ENCODE data around the gene HS3ST5.

DNA sequence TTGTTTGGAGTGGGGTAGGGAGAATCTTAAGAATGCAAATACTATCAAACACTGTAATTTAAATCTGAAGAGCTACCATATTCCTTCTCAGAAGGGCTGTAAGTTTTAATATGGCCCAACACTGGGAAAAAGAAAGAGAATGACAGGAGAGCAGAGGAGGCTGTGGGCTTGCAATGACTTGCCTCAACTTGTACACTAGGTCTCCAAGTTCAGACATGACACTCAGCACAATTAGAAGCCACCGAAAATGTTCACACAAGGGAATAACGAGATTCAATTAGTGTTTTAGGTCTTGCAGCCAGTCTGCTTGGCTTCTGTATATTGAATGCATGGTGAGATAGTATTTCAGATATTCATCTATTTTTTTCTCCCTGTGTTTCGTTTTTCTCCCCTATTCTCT lies 89.4 kb downstream of the HS3ST5 start:
- TF ChIP-seq, protein P1, sequence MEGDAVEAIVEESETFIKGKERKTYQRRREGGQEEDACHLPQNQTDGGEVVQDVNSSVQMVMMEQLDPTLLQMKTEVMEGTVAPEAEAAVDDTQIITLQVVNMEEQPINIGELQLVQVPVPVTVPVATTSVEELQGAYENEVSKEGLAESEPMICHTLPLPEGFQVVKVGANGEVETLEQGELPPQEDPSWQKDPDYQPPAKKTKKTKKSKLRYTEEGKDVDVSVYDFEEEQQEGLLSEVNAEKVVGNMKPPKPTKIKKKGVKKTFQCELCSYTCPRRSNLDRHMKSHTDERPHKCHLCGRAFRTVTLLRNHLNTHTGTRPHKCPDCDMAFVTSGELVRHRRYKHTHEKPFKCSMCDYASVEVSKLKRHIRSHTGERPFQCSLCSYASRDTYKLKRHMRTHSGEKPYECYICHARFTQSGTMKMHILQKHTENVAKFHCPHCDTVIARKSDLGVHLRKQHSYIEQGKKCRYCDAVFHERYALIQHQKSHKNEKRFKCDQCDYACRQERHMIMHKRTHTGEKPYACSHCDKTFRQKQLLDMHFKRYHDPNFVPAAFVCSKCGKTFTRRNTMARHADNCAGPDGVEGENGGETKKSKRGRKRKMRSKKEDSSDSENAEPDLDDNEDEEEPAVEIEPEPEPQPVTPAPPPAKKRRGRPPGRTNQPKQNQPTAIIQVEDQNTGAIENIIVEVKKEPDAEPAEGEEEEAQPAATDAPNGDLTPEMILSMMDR (IDR thresholded peaks at IDR 0.05) = no peak
- no peak for TF ChIP-seq POLR2A (IDR thresholded peaks at IDR 0.05)

Data from thyroid gland (tissue), 4 donors.